Stimulated activated CD4-positive, alpha-beta T cell treated with anti-CD3 and anti-CD28 coated beads, Interleukin-15, amount 100 ng/mL, for 24 hours (primary cell): ENCODE measurements around the gene TBRG4.
"Not testable (repeated sequence)": the region's sequence is repeated elsewhere in the genome, so short reads cannot be mapped to it uniquely, and the experiment has no call there.

ENCODE experiments used
- DNase-seq: peaks from one replicate; pipeline ENCODE4 v3.0.0-alpha.2; 2020

The TBRG4 gene

GRCh38 chr7:45114257-45114656 lies 2.8 kb upstream of the TBRG4 start:
- DNase-seq = not testable (repeated sequence)

- DNase-seq = no peak
Observed at GRCh38 chr7:45112648-45113047, 1.2 kb upstream of the TBRG4 start.

GRCh38 chr7:45108863-45109262 lies 2.6 kb downstream of the TBRG4 start:
- no peak for DNase-seq

- no peak for DNase-seq
Observed at GRCh38 chr7:45107356-45107755, 4.1 kb downstream of the TBRG4 start.

GRCh38 chr7:45106820-45107219 lies 4.7 kb downstream of the TBRG4 start:
- DNase-seq = no peak

GRCh38 chr7:45105588-45106188 lies 5.8 kb downstream of the TBRG4 start:
- DNase-seq = no peak

- no peak for DNase-seq
Observed at GRCh38 chr7:45104844-45105587, 6.5 kb downstream of the TBRG4 start.

- no peak for DNase-seq
Observed at GRCh38 chr7:45103958-45104843, 7.3 kb downstream of the TBRG4 start.

GRCh38 chr7:45102785-45103712 lies 8.4 kb downstream of the TBRG4 start:
- no peak for DNase-seq

- no peak for DNase-seq
Observed at GRCh38 chr7:45101748-45102147, 9.7 kb downstream of the TBRG4 start.

- DNase-seq = no peak
Observed at GRCh38 chr7:45100761-45101480, 10.6 kb downstream of the TBRG4 start.

- no peak for DNase-seq
Observed at GRCh38 chr7:45099891-45100760, 11.4 kb downstream of the TBRG4 start.

- DNase-seq = no peak
Observed at GRCh38 chr7:45098983-45099839, 12.3 kb downstream of the TBRG4 start.

GRCh38 chr7:45092931-45093235 lies 18.6 kb downstream of the TBRG4 start:
- no peak for DNase-seq

GRCh38 chr7:45092100-45092930 lies 19.2 kb downstream of the TBRG4 start:
- DNase-seq = no peak

- peak; percentile 80 for DNase-seq
Observed at GRCh38 chr7:45089341-45089891, 22.1 kb downstream of the TBRG4 start.

- DNase-seq = no peak
Observed at GRCh38 chr7:45088821-45089340, 22.6 kb downstream of the TBRG4 start, which contains the start of gene NACAD. NACAD (minus strand) TSS chr7:45088969; CDS start chr7:45088894, 75 bp downstream.

GRCh38 chr7:45088146-45088701 lies 23.3 kb downstream of the TBRG4 start:
- DNase-seq = no peak
